Spinal cord (tissue), 10 donors: ENCODE results near the gene TTC12. TPM values are rescaled to one million over a fixed set of nuclear protein-coding genes. Genes with fewer than 3 reads are reported as not detected.

ENCODE experiments used
- DNase-seq, 6 donors: peaks; one replicate each; pipeline versions ENCODE4 v3.0.0 to v3.0.0-alpha.2; 2013 to 2015; ENCODE audit warnings: low spot score in 6 of 6, low read depth in 4 of 6
- H3K27ac ChIP-seq: one replicate; pipeline ENCODE4 v1.5.1; 2013; ENCODE audit warnings: low read depth, low read length, control low read depth
- H3K27me3 ChIP-seq: one replicate; pipeline ENCODE4 v1.6.1; 2013; ENCODE audit warnings: low read length; ENCODE audit not compliant: control insufficient read depth, insufficient read depth
- H3K36me3 ChIP-seq: one replicate; pipeline ENCODE4 v1.6.1; 2013; ENCODE audit warnings: low read length; ENCODE audit not compliant: control insufficient read depth, insufficient read depth
- H3K4me1 ChIP-seq: one replicate; pipeline ENCODE4 v1.6.1; 2013; ENCODE audit warnings: low read length; ENCODE audit not compliant: control insufficient read depth, insufficient read depth
- H3K4me3 ChIP-seq: one replicate; pipeline ENCODE4 v1.5.1; 2013; ENCODE audit warnings: low read depth, low read length, control low read depth
- H3K9me3 ChIP-seq: one replicate; pipeline ENCODE4 v1.6.1; 2013; ENCODE audit warnings: low read length; ENCODE audit not compliant: control insufficient read depth, insufficient read depth
- WGBS: methylation state at CpG from one replicate; pipeline ENCODE4 v1.1.5; 2013; ENCODE audit warnings: missing lambda C conversion rate; ENCODE audit not compliant: insufficient coverage; 5-methylcytosine and 5-hydroxymethylcytosine counted together
- polyA plus RNA-seq, 2 donors: library from polyadenylated mRNA; unstranded; fragments of 120-200 nt; gene quantifications; one replicate each; pipeline ENCODE4 v1.2.1, GENCODE V29; 2013; ENCODE audit not compliant: insufficient read length in 2 of 2
- total RNA-seq, 2 donors: library from RNA; depleted of rRNA in 1 of 2; stranded (reverse); fragments of 120-200 nt in 1 of 2; fragments of >200 nt in 1 of 2; gene quantifications; one replicate each; pipeline versions ENCODE4 v1.2.3 to v1.2.4, GENCODE V29; 2013 to 2014
- donor health status: healthy.

TTC12 gene
- total and polyA plus RNA-seq, 4 donors, result 11.4 to 16.7 (median 12.8) TPM

- no peak overlapping the region for H3K4me3 ChIP-seq
- DNase-seq, result no peak
- peaks cover 11% of the 10 kb centered on the region for H3K4me1 ChIP-seq
- H3K27ac ChIP-seq, result no peak overlapping the region
- peaks cover 3% of the 10 kb centered on the region for H3K36me3 ChIP-seq
- no peaks in the 10 kb centered on the region for H3K9me3 ChIP-seq
- 96% methylated on average over 11 of the region's 16 CpGs for WGBS
- peaks cover 3% of the 10 kb centered on the region for H3K27me3 ChIP-seq
These were observed 101.0 kb downstream of the TTC12 start for GRCh38 chr11:113415343-113415742.

Other genes with a start within 250 kb of the TTC12 start
- under 1 TPM; 0.20 to 0.88 TPM for gene ANKK1, start 73.2 kb downstream of the TTC12 start, total RNA-seq
- under 1 TPM; 0.27 to 0.87 TPM for gene ANKK1, start 73.2 kb downstream of the TTC12 start, polyA plus RNA-seq
- 1 to 10 TPM in 1 of 2 donors, under 1 TPM in 1; 0.69 to 1.7 TPM for gene DRD2, start 160.8 kb downstream of the TTC12 start, total RNA-seq
- gene DRD2, start 160.8 kb downstream of the TTC12 start, polyA plus RNA-seq, result 10 to 100 TPM; 10.7 to 12.0 TPM